ENCODE results near the gene WDR37. TPM values are rescaled to one million over a fixed set of nuclear protein-coding genes. Genes with fewer than 3 reads are reported as not detected.

WDR37 gene
- total RNA-seq, 1 donor from 2014 or later: 24.1 TPM

- no peak for DNase-seq (ENCODE audit: low spot score)
Observed at GRCh38 chr10:1127629-1128028, 71.4 kb downstream of the WDR37 start.

- DNase-seq (ENCODE audit: low spot score): no peak
Observed at GRCh38 chr10:1128115-1128514, 71.9 kb downstream of the WDR37 start.

GRCh38 chr10:1128649-1129048, 72.5 kb downstream of the WDR37 start:
- no peak for DNase-seq (ENCODE audit: low spot score)

- DNase-seq (ENCODE audit: low spot score): no peak
Observed at GRCh38 chr10:1130226-1130625, 74.0 kb downstream of the WDR37 start.

GRCh38 chr10:1130995-1131790, 75.0 kb downstream of the WDR37 start:
- DNase-seq (ENCODE audit: low spot score): no peak

- DNase-seq (ENCODE audit: low spot score): no peak
Observed at GRCh38 chr10:1132584-1132983, 76.4 kb downstream of the WDR37 start.

GRCh38 chr10:1133495-1134045, 77.4 kb downstream of the WDR37 start:
- no peak for DNase-seq (ENCODE audit: low spot score)

GRCh38 chr10:1134156-1134555, 78.0 kb downstream of the WDR37 start:
- no peak for DNase-seq (ENCODE audit: low spot score)

- DNase-seq (ENCODE audit: low spot score): no peak
Observed at GRCh38 chr10:1136268-1136667, 80.1 kb downstream of the WDR37 start.

GRCh38 chr10:1137499-1138163, 81.4 kb downstream of the WDR37 start:
- DNase-seq (ENCODE audit: low spot score): no peak

- DNase-seq (ENCODE audit: low spot score): no peak
Observed at GRCh38 chr10:1138529-1138928, 82.3 kb downstream of the WDR37 start.

GRCh38 chr10:1141261-1141660, 85.1 kb downstream of the WDR37 start:
- DNase-seq (ENCODE audit: low spot score): no peak

GRCh38 chr10:1141701-1142100, 85.5 kb downstream of the WDR37 start:
- DNase-seq (ENCODE audit: low spot score): no peak

- DNase-seq (ENCODE audit: low spot score): no peak
Observed at GRCh38 chr10:1142596-1142995, 86.4 kb downstream of the WDR37 start.

GRCh38 chr10:1147810-1148209, 91.6 kb downstream of the WDR37 start:
- DNase-seq (ENCODE audit: low spot score): no peak

- DNase-seq (ENCODE audit: low spot score): no peak
Observed at GRCh38 chr10:1148855-1149605, 92.8 kb downstream of the WDR37 start.

GRCh38 chr10:1149793-1150637, 93.8 kb downstream of the WDR37 start:
- DNase-seq (ENCODE audit: low spot score): no peak

- DNase-seq (ENCODE audit: low spot score): no peak
Observed at GRCh38 chr10:1150638-1150955, 94.4 kb downstream of the WDR37 start.

- no peak for DNase-seq (ENCODE audit: low spot score)
Observed at GRCh38 chr10:1151076-1152033, 95.2 kb downstream of the WDR37 start.

All from ureter (tissue), 1 donor.